ENCODE data around the gene TMEM131. TPM values are rescaled to one million over a fixed set of nuclear protein-coding genes. Genes with fewer than 3 reads are reported as not detected.

The TMEM131 gene
- total RNA-seq, 1 donor from 2014 or later: 31.7 TPM

DNA sequence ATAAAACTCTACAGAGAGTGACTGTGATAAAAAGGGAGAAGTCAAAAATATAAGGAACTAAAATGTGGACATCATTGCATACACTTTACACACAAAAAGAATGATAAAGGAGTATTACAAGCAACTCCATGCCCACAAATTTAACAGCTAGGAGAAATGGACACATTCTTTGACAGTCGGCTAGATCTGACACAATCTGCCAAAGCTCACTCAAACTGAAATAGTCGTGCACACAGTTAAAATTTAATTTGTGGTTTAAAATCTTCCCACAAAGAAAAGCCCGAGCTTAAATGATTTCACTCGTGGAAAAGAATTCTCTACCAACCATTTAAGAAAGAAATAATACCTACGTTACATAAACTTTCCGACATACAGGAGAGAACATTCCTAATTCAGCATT is 149.9 kb downstream of the TMEM131 start:
- no peaks in the 10 kb centered on the region for H3K9me3 Mint-ChIP-seq (ENCODE audit: unreplicated experiment)

DNA sequence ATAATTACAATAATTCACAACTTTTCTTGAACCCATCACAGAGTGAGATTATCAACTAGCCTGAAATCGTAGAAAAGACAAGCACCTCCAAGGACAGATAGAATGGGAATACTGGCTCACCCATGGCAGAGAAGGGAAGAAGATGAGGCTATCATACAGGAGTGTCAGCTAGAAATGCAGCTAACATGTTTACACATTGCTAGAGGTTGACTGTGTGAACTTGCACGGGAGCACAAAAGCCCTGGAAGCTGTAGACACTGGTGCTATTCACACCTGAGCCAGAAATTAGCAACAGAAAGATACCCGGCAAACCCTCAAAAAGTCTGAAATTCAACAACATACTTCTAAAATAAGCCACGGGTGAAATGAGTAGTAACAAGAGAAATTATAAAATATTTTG is 150.6 kb downstream of the TMEM131 start:
- no peaks in the 10 kb centered on the region for H3K27me3 Mint-ChIP-seq (ENCODE audit: unreplicated experiment)
- H3K4me3 Mint-ChIP-seq (ENCODE audit: unreplicated experiment): no peak overlapping the region
- H3K9me3 Mint-ChIP-seq (ENCODE audit: unreplicated experiment): no peaks in the 10 kb centered on the region

More for the DNA sequence above, 149.9 kb downstream of the TMEM131 start:
- Mint-ChIP-seq H3K4me3 (ENCODE audit: unreplicated experiment) (no peak overlapping the region), H3K27ac (ENCODE audit: unreplicated experiment) (no peak overlapping the region), H3K4me1 (ENCODE audit: unreplicated experiment) (peaks cover 3% of the 10 kb centered on the region), H3K27me3 (ENCODE audit: unreplicated experiment) (no peaks in the 10 kb centered on the region), H3K36me3 (ENCODE audit: low read depth, unreplicated experiment) (peaks cover 4% of the 10 kb centered on the region)
- no peak for DNase-seq (ENCODE audit: low spot score)
- TF ChIP-seq, protein P1, sequence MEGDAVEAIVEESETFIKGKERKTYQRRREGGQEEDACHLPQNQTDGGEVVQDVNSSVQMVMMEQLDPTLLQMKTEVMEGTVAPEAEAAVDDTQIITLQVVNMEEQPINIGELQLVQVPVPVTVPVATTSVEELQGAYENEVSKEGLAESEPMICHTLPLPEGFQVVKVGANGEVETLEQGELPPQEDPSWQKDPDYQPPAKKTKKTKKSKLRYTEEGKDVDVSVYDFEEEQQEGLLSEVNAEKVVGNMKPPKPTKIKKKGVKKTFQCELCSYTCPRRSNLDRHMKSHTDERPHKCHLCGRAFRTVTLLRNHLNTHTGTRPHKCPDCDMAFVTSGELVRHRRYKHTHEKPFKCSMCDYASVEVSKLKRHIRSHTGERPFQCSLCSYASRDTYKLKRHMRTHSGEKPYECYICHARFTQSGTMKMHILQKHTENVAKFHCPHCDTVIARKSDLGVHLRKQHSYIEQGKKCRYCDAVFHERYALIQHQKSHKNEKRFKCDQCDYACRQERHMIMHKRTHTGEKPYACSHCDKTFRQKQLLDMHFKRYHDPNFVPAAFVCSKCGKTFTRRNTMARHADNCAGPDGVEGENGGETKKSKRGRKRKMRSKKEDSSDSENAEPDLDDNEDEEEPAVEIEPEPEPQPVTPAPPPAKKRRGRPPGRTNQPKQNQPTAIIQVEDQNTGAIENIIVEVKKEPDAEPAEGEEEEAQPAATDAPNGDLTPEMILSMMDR (IDR thresholded peaks at IDR 0.05; ENCODE audit: unreplicated experiment): no peak

DNA sequence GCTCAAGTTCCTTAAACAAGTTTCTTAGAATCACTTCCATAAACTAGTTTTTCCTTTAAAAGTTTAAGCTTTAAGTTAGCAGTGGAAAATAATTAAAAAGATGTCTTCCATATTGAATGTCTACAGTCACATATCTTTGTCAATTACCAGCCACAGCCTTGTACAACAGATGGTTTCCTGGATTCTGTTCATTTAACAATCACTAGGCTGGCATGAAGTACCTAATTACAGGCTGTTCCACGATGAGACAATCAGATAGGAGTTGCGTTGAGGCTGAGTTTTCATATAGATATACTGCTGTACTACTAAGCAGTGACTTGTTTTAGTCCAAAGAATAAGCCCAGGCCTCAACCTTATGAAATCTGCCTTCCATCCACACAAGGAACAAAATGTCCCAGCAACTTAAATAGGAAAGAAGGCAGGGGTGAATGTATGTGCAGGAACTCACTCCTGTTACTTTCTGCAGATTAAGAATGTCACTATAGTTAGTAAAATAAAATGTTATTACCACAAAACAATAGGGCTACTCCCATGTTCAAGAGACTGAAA is 151.4 kb downstream of the TMEM131 start:
- Mint-ChIP-seq H3K36me3 (ENCODE audit: low read depth, unreplicated experiment) (peaks cover 8% of the 10 kb centered on the region), H3K4me1 (ENCODE audit: unreplicated experiment) (peaks cover 15% of the 10 kb centered on the region)

More for the DNA sequence above, 150.6 kb downstream of the TMEM131 start:
- DNase-seq (ENCODE audit: low spot score): no peak
- TF ChIP-seq, protein P1 (IDR thresholded peaks at IDR 0.05; ENCODE audit: unreplicated experiment): no peak
- no peak overlapping the region for H3K27ac Mint-ChIP-seq (ENCODE audit: unreplicated experiment)
- peaks cover 10% of the 10 kb centered on the region for H3K4me1 Mint-ChIP-seq (ENCODE audit: unreplicated experiment)
- peaks cover 4% of the 10 kb centered on the region for H3K36me3 Mint-ChIP-seq (ENCODE audit: low read depth, unreplicated experiment)

GRCh38 chr2:97840198-97840597 is 155.6 kb downstream of the TMEM131 start:
- H3K9me3 Mint-ChIP-seq (ENCODE audit: unreplicated experiment): no peaks in the 10 kb centered on the region
- DNase-seq (ENCODE audit: low spot score): no peak
- no peak overlapping the region for H3K27ac Mint-ChIP-seq (ENCODE audit: unreplicated experiment)
- TF ChIP-seq, protein P1 (IDR thresholded peaks at IDR 0.05; ENCODE audit: unreplicated experiment): no peak
- no peaks in the 10 kb centered on the region for H3K27me3 Mint-ChIP-seq (ENCODE audit: unreplicated experiment)
- peaks cover 8% of the 10 kb centered on the region for H3K36me3 Mint-ChIP-seq (ENCODE audit: low read depth, unreplicated experiment)
- H3K4me1 Mint-ChIP-seq (ENCODE audit: unreplicated experiment): peaks cover 16% of the 10 kb centered on the region
- no peak overlapping the region for H3K4me3 Mint-ChIP-seq (ENCODE audit: unreplicated experiment)

More for the DNA sequence above, 151.4 kb downstream of the TMEM131 start:
- Mint-ChIP-seq H3K27me3 (ENCODE audit: unreplicated experiment) (no peaks in the 10 kb centered on the region), H3K27ac (ENCODE audit: unreplicated experiment) (no peak overlapping the region), H3K9me3 (ENCODE audit: unreplicated experiment) (no peaks in the 10 kb centered on the region), H3K4me3 (ENCODE audit: unreplicated experiment) (no peak overlapping the region)
- TF ChIP-seq, protein P1 (IDR thresholded peaks at IDR 0.05; ENCODE audit: unreplicated experiment): no peak
- no peak for DNase-seq (ENCODE audit: low spot score)

GRCh38 chr2:97834610-97835009 is 161.1 kb downstream of the TMEM131 start:
- H3K4me1 Mint-ChIP-seq (ENCODE audit: unreplicated experiment): peaks cover 3% of the 10 kb centered on the region
- H3K9me3 Mint-ChIP-seq (ENCODE audit: unreplicated experiment): no peaks in the 10 kb centered on the region

More at GRCh38 chr2:97834610-97835009, 161.1 kb downstream of the TMEM131 start:
- H3K27ac Mint-ChIP-seq (ENCODE audit: unreplicated experiment): no peak overlapping the region
- H3K36me3 Mint-ChIP-seq (ENCODE audit: low read depth, unreplicated experiment): peaks cover 3% of the 10 kb centered on the region
- TF ChIP-seq, protein P1 (IDR thresholded peaks at IDR 0.05; ENCODE audit: unreplicated experiment): no peak
- H3K4me3 Mint-ChIP-seq (ENCODE audit: unreplicated experiment): no peak overlapping the region
- DNase-seq (ENCODE audit: low spot score): no peak
- no peaks in the 10 kb centered on the region for H3K27me3 Mint-ChIP-seq (ENCODE audit: unreplicated experiment)
